Thoracic aorta (tissue), 2 donors: ENCODE measurements around the gene CST1. TPM values are rescaled to one million over a fixed set of nuclear protein-coding genes. Genes with fewer than 3 reads are reported as not detected.
A peak's percentile ranks its signal among the peaks of the same experiment; 100 is the strongest.
"Not testable (repeated sequence)": the region's sequence is repeated elsewhere in the genome, so short reads cannot be mapped to it uniquely, and the experiment has no call there.

Experiments used
- ATAC-seq: fragments of 150-250 bp; one replicate; pipeline ENCODE4 v1.8.0; 2017; ENCODE audit warnings: low read depth; ENCODE audit not compliant: insufficient number of reproducible peaks, low FRiP score
- DNase-seq: peaks from one replicate; pipeline ENCODE4 v3.0.0-alpha.2; 2020; ENCODE audit warnings: low spot score
- H3K27ac ChIP-seq, 2 donors: fragments of 200-600 bp; sonication (generic); 1 replicate in 1 of 2; 2 replicates in 1 of 2; pipeline ENCODE4 v1.5.1; 2016; ENCODE audit warnings: mild to moderate bottlenecking in 2 of 2, moderate library complexity in 2 of 2
- H3K27me3 ChIP-seq: fragments of 200-600 bp; sonication (generic); replicated peaks from 2 replicates; pipeline ENCODE4 v1.6.0; 2016; ENCODE audit warnings: mild to moderate bottlenecking; ENCODE audit not compliant: insufficient read depth
- H3K36me3 ChIP-seq: fragments of 200-600 bp; sonication (generic); one replicate; pipeline ENCODE4 v1.5.1; 2016
- H3K4me1 ChIP-seq, 2 donors: fragments of 200-600 bp; sonication (generic); 1 replicate in 1 of 2; 2 replicates in 1 of 2; pipeline versions ENCODE4 v1.5.1 to v1.6.0; 2016; ENCODE audit warnings: low read depth in 2 of 2, mild to moderate bottlenecking in 1 of 2; ENCODE audit not compliant: control insufficient read depth in 1 of 2
- H3K4me3 ChIP-seq: fragments of 200-600 bp; sonication (generic); 2 replicates; pipeline ENCODE4 v1.5.1; 2016; ENCODE audit warnings: mild to moderate bottlenecking
- H3K9me3 ChIP-seq: fragments of 200-600 bp; sonication (generic); 2 replicates; pipeline ENCODE4 v1.5.1; 2016
- CTCF ChIP-seq: fragments of 200-600 bp; sonication (generic); IDR thresholded peaks from one replicate; pipeline ENCODE4 v1.5.1; 2019; ENCODE audit warnings: antibody characterized with exemption
- total RNA-seq, 2 donors: library from RNA; depleted of rRNA; stranded (reverse); fragments of >200 nt; gene quantifications; one replicate each; pipeline versions ENCODE4 v1.1.0 to v1.2.3, GENCODE V29; 2016

Gene CST1
- total RNA-seq, 2 donors from 2014 or later = not detected

GRCh38 chr20:23725102-23725501 is 25.6 kb downstream of the CST1 start:
- no peak overlapping the region for H3K27ac ChIP-seq

DNA sequence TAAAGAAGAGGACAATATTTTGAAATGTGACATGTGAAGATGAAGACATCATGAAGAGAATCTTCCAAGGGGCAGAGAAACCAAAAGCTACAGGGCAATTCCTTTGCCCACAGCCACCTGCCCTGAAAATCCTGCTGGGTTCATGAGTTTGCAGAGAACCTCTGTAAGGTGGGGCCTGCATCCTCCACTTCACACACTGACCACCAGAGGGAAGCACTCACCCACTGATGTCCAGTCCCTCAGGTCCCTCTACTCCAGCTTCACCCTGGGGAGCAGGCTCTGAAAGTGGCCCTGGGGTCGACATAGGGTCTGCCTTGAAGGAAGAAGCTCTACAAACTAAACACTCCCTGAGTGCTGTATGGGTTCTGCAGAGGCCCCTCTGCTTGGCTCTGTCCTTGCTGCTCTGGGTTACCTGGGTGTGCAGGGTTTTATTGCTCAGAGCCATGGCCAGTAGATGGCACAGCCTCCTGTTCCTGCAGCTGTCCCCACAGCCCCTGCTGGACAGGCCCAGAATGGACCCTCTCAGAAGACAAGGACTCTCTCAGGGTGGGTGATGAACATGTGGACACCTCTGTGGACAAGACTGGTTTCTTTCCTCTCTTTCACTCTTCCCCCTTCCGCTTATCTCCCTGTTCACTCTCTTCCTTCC is 27.0 kb downstream of the CST1 start:
- ATAC-seq, H3K9me3 ChIP-seq, H3K36me3 ChIP-seq, H3K27ac ChIP-seq, H3K4me1 ChIP-seq, H3K27me3 ChIP-seq, DNase-seq, H3K4me3 ChIP-seq: not testable (repeated sequence)
- TF ChIP-seq CTCF = peak; percentile 41

More at GRCh38 chr20:23725102-23725501, 25.6 kb downstream of the CST1 start:
- H3K27me3 ChIP-seq = no peaks in the 10 kb centered on the region
- no peak for TF ChIP-seq CTCF
- no peaks in the 10 kb centered on the region for H3K4me1 ChIP-seq
- ATAC-seq (no peak), DNase-seq (no peak)
- H3K9me3 ChIP-seq = no peaks in the 10 kb centered on the region
- H3K36me3 ChIP-seq = no peaks in the 10 kb centered on the region
- H3K4me3 ChIP-seq = no peak overlapping the region

- ATAC-seq, DNase-seq, H3K4me3 ChIP-seq, H3K27ac ChIP-seq, H3K27me3 ChIP-seq, H3K9me3 ChIP-seq, H3K36me3 ChIP-seq, H3K4me1 ChIP-seq: not testable (repeated sequence)
Measured at GRCh38 chr20:23722851-23723250, 27.9 kb downstream of the CST1 start.

- H3K9me3 ChIP-seq = no peaks in the 10 kb centered on the region
- H3K27me3 ChIP-seq = no peaks in the 10 kb centered on the region
- no peak overlapping the region for H3K4me3 ChIP-seq
- TF ChIP-seq CTCF = no peak
- ATAC-seq = no peak
- no peak for DNase-seq
- H3K4me1 ChIP-seq = no peaks in the 10 kb centered on the region
- no peak overlapping the region for H3K27ac ChIP-seq
- no peaks in the 10 kb centered on the region for H3K36me3 ChIP-seq
Measured at GRCh38 chr20:23721962-23722361, 28.8 kb downstream of the CST1 start.

GRCh38 chr20:23719351-23719750 is 31.4 kb downstream of the CST1 start:
- not testable (repeated sequence) for ATAC-seq, H3K4me3 ChIP-seq, H3K27ac ChIP-seq, H3K4me1 ChIP-seq, DNase-seq, H3K9me3 ChIP-seq, H3K36me3 ChIP-seq, H3K27me3 ChIP-seq

- H3K4me3 ChIP-seq, DNase-seq, H3K4me1 ChIP-seq, H3K36me3 ChIP-seq, H3K27ac ChIP-seq, ATAC-seq, H3K9me3 ChIP-seq, H3K27me3 ChIP-seq: not testable (repeated sequence)
Measured at GRCh38 chr20:23711778-23712177, 39.0 kb downstream of the CST1 start.

DNA sequence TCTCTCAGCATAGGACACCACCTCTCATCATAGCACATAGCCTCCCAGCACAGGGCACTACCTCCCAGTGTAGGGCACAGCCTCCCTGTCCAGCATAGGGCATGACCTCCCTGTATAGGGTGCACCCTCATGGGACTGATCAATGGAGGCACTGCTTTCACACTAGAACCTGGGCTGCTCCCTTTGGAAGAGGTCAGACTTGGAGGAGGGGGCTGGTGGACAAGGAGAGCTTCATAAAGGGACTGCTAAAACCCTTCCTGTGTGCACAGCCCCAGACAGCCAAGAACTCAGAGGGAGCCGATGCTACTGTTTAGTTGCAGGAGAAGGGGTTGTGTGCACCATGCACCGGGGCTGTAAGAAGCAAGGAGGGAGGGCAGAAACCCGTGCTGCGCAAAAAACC is 40.0 kb downstream of the CST1 start:
- ATAC-seq = no peak
- Histone ChIP-seq H3K27ac (no peak overlapping the region), H3K9me3 (no peaks in the 10 kb centered on the region), H3K36me3 (no peaks in the 10 kb centered on the region), H3K27me3 (no peaks in the 10 kb centered on the region), H3K4me3 (no peak overlapping the region), H3K4me1 (no peaks in the 10 kb centered on the region)
- DNase-seq = no peak
- TF ChIP-seq CTCF = no peak
